GM18951 (cell line): Measurements from ENCODE around the gene SLC36A3.
"Not testable (repeated sequence)": the region's sequence is repeated elsewhere in the genome, so short reads cannot be mapped to it uniquely, and the experiment has no call there.

ENCODE experiments used
- POLR2A ChIP-seq: IDR thresholded peaks from 4 replicates; pipeline ENCODE4 v1.6.1; 2011; ENCODE audit warnings: mild to moderate bottlenecking; ENCODE audit not compliant: insufficient read length, insufficient read depth; ENCODE audit errors: extremely low read depth
- in situ Hi-C: fragments of 300-500 bp; cut with MboI; formaldehyde crosslinking; loops from one replicate; pipeline ENCODE4 v1.12.0; 2022; ENCODE audit warnings: low sequenced_read_pairs, mixed read lengths, inconsistent platforms; ENCODE audit not compliant: unreplicated experiment

SLC36A3 gene

DNA sequence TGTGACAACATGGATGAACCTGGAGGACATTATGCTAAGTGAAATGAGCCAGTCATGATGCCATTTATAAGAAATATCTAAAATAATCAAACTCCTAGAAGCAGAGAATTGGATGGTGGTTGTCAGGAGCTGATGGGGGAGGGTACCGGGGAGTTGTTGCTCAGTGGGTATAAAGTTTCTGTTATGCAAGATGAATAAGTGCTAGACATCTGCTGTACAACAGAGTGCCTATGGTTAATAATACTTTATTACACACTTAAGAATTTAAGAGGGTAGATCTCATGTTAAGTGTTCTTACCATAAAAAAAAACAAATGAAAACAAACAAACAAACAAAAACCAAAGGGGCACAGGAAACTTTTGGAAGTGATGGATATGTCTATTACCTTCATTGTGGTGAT, 66.7 kb downstream of the SLC36A3 start:
- in situ Hi-C loops, result no loop called here
- TF ChIP-seq POLR2A, result no peak

DNA sequence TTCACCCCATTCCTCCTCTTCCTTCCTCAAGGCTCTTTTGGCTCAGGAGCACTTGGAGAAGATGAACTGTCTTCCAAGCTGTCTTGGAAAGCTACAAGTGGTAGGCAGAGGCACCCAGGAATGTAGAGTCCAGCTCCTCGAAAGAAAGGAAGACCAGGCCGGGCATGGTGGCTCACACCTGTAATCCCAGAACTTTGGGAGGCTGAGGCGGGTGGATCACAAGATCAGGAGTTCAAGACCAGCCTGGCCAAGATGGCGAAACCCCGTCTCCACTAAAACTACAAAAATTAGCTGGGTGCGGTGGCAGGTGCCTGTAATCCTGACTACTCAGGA, 68.4 kb downstream of the SLC36A3 start:
- in situ Hi-C loops, result not testable (repeated sequence)

DNA sequence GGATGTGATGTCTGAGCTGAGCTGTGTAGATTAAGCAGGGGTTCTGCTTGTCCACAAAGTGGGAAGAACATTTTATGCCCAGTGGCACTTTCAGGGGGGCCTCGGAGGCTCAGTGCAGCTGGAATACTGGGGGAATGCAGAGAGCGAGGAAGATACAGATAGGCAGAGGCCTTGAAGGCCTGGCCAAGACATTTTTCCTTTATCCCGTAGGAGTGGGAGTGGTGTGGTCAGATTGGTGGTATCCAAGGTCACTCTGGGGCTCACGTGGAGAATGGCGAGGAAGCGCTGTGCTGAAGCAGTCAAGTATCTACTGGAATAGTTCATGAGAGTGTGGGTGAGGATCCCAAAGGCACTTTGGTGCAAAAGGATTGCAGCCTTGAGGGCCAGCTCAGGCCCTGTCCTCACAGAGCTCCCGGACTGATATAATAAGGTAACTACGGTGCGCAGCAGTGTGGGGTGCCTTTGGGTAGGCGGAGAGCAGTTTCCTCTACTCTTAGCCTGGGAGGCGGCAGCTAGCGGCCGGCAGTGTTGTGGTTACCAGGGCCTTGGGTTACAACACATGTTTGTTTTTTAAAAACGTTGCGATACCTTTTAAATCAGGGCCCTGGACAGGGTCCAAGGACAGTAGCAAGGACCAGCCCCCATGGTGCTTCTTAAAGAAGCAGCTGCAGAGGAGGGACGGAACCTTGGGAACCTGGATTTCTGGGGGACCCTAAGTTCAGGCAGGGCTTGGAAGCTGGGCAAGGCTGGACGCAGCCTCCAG, 68.9 kb downstream of the SLC36A3 start:
- in situ Hi-C loops, result no loop called here
- peak; percentile 30 for TF ChIP-seq POLR2A

DNA sequence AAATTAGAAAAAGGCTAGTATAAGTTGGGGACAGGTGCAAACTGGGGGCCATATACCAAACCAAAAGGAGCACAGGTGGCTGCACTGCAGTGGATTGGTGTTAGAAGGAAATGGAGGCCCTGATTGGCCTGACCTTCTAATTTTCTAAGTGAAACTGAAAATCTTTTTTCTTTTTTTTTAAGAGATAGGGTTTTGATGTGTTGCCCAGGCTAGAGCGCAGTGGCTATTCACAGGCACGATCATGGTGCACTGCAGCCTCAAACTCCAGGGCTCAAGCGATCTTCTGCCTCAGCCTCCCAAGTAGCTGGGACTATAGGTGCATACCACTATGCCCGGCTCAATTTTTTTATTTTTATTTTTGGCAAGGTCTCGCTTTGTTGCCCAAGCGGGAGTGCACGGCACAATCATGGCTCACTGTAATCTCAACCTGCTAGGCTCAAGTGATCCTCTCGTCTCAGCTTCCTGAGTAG, 69.9 kb downstream of the SLC36A3 start:
- no peak for TF ChIP-seq POLR2A
- in situ Hi-C loops, result no loop called here

DNA sequence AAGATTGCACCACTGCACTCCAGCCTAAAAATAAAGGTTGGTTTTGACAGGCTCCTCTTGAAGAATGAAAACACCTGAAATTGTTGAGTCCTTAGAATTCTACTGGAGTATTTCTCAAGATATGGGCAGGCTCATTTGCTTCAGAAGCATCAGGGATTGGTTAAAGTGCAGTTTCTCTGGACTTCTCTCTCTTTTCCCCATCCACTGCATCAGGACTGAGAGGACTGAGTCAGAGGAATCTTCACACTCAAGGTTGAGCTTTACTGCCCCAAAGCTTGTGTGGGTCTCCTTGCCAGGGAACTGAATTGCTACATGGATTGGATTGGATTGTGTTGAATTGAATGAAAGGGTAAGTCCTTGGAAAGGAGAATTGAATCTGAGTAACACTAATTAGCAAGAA, 72.2 kb downstream of the SLC36A3 start:
- no peak for TF ChIP-seq POLR2A
- in situ Hi-C loops, result no loop called here

DNA sequence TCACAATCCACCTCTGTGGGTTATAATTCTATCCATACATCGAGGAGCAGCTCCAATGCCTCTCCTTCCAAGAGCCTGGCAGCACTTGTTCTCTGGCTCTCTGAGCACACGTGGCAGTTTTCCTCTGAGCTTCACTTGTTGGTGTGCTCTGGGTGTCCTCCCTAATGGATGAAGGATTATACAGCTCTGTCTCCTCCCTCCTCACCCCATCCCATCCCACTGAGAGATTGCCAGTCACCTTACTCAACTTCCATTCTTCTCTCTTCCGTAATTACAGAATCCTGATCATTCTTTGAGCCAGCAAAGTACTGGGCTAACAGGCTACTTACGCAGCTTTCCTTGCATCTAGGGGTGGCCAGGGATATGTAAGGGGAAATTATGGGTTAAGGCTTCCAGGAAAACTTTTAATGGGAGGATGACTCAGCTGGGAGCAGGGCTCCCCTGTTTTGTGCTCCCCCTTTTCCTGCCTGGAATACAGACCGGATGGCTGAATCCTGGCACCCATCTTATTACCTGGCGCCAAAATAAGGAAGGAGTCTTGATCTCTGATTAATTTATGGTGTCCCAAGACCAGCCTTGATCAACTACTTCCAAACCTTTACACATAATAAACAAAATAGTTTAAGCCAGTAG, 73.4 kb downstream of the SLC36A3 start:
- no peak for TF ChIP-seq POLR2A
- in situ Hi-C loops, result no loop called here

DNA sequence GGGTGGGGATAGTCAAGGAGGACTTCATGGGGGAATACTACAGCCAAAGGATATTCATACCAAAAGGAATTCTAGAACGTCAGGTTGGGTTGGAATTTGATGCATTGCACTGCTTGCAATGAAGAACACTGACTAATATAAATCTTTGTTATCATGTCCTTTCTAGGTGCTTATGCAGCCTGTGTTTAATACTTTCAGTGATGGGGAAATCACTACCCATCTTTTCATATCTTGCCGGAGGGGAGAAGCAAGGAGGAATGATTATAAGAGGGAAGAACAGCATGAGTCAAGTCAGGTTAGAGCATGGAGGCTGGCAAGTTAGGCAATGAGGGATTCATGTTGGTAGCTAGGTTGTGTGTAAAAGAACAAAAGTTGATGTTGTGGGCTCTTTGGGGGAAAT, 74.6 kb downstream of the SLC36A3 start:
- in situ Hi-C loops, result no loop called here
- TF ChIP-seq POLR2A, result no peak

DNA sequence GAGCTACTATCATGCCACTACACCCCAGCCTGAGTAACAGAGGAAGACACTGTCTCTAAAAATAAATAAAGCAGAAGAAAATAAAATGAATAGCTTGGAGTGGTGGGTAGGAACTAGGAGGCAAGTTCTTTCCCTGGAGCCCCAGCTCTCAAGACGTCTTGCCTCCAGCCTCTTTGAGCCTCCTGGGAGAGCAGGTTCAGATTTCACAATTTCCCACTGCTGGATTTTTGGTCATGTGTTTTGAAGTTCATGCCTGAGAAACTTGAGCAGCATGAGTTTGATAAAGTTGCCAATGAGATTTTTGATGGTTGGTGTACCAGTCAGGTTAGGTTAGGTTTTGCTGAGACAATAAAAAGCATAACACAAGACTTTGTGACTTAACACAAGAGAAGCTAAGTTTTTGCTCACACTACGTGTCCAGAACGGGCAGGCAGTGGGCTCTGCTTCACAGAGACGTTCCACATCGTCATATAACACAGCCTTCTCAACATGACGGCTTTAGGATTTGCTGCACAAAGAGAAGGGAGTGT, 75.6 kb downstream of the SLC36A3 start:
- TF ChIP-seq POLR2A, result no peak
- in situ Hi-C loops, result no loop called here
